UCSD-AML1 (cell line): Measurements from ENCODE around the gene TTBK2.

ENCODE experiments used
- DNase-seq: peaks from one replicate; lab custom pipeline; 2025; ENCODE audit not compliant: unreplicated experiment; lab: John Stamatoyannopoulos, UW

Gene TTBK2

DNA sequence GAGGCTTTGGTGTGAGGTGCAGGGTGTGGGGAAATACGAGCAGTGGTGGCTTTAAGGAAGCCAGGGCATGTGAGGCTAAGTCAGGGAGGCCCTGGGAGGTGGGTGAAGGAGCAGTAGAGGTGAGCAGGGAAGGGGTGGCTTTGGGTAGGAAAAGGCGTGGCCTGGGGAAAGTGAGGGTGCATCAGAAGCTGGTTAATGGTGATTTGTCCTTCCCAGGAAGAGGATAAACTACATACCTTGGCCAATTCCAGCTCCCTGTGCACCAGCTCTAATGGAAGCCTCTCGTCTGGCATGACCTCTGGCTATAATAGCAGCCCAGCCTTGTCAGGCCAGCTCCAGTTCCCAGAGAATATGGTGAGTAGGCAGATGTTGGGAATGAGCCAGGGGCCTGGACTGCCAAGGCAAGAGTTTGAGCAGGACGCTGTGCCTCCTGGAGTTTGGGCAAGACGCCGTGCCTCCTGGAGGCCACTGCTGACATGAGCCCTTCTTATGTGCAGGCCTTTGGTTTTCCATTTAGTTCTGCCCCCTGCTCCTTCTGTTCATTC, 225.0 kb downstream of the TTBK2 start:
- DNase-seq: no peak

DNA sequence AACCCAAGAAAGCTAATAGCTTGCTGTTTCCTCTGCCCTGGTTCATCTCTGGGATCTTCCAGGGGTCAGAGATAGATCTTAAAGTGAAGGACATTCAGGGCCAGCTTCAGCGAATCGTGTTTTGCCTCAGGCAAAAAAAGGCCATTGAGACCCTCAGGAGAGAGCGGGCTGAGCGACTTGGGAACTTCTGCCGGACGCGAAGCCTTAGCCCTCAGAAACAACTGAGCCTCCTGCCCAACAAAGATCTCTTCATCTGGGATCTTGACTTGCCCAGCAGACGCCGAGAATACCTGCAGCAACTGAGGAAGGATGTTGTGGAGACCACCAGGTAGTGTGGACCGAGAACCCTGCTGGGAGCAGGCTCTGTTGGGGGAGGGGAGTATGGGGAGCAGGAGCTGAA, 226.2 kb downstream of the TTBK2 start:
- DNase-seq: no peak

GRCh38 chr15:42693942-42694341, 226.6 kb downstream of the TTBK2 start:
- DNase-seq: no peak

- DNase-seq: no peak
These were observed 227.1 kb downstream of the TTBK2 start for GRCh38 chr15:42693496-42693895.

- no peak for DNase-seq
These were observed 227.6 kb downstream of the TTBK2 start for GRCh38 chr15:42692997-42693396.

DNA sequence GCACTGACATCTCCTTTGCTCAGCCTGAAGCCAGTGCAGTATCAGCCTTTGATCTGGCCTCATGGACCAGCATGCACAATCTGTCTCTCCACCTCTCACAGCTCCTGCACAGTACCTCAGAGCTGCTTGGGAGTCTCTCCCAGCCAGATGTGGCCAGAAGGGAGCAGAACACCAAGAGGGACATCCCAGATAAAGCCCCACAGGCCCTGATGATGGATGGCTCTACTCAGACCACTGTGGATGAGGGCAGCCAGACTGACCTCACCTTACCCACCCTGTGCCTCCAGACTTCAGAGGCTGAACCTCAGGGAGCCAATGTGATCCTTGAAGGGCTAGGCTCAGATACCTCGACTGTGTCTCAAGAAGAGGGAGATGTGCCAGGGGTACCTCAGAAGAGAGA, 228.0 kb downstream of the TTBK2 start:
- DNase-seq: no peak

DNA sequence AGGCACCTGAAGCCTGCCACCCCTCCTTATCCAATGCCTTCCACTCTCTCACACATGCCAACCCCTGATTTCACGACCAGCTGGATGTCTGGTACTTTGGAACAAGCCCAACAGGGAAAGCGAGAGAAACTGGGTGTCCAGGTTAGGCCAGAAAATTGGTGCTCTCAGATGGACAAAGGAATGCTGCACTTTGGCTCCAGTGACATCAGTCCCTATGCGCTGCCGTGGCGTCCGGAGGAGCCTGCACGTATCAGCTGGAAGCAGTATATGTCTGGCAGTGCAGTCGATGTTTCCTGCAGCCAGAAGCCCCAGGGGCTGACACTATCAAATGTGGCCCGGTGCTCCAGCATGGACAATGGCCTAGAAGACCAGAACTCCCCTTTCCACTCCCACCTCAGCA, 228.8 kb downstream of the TTBK2 start:
- no peak for DNase-seq

GRCh38 chr15:42691308-42691707, 229.3 kb downstream of the TTBK2 start:
- peak; percentile 32 for DNase-seq
